IPS-11a (cell line): ENCODE measurements around the gene TTLL6.

Experiments
- H3K4me3 ChIP-seq: one replicate; pipeline ENCODE4 v1.5.1; 2013; ENCODE audit warnings: low read depth, low read length, control low read depth

TTLL6 gene

DNA sequence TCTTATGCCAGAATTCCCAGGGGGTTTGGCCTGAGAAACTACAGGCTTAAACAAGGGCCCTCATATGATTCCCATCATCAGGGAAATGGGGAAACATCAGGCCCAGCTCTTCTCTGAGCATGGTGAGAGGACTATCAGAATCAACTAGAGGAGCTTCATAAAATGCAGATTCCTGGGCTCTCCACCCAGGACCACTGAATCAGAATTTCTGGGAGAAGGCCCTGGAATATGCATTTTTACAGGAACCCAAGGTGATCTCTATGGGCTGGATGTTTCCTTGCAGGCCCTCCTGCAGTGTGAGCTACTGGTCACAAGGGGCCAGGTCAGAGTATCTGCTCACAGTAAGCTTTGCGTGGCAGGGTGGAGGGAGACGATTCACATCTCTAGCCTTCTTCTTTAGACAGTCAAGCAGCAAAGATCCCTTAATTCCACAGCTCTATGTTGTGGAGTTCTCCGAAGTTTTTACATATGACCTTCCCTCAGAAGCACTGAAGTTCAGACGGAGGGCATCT lies 49.7 kb downstream of the TTLL6 start:
- no peak overlapping the region for H3K4me3 ChIP-seq

DNA sequence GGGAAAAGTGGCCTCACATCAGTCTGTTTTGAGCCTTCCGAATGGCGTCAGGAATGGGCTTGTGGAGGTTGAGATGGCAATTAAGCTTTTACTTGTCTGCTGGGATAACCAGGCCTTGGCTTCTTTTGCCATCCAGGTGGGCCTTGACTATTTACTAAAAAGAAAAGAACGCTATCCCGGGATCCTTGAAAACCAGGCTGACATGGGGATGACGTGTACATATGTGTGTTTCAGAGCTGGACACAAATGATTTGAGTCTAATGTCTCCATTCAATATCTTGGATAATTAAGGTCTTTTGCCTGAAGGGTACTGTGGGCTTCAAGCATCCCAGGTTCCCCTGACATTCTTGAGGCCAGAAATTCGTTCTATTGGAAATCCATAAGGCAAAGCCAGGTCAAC lies 55.9 kb downstream of the TTLL6 start:
- H3K4me3 ChIP-seq, result no peak overlapping the region

DNA sequence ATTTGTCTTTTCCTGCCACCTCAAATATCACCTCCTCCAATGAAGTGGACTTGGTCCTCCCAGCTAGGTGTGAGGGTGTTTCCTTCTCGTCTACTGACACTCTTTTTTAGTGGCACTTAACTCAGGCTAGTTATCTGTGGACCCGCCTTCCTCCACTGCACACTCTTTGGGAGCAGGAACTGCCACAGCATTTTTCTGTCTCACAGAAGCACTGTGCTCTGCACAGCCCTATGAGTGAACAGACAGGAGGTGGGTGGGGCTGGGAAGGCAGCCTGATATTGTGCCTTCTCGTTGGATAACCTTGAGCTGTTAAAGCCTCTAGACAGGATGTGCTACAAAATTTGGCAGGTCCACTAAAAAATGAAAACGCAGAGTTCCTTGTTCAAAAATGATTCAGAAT lies 56.6 kb downstream of the TTLL6 start:
- H3K4me3 ChIP-seq, result no peak overlapping the region

DNA sequence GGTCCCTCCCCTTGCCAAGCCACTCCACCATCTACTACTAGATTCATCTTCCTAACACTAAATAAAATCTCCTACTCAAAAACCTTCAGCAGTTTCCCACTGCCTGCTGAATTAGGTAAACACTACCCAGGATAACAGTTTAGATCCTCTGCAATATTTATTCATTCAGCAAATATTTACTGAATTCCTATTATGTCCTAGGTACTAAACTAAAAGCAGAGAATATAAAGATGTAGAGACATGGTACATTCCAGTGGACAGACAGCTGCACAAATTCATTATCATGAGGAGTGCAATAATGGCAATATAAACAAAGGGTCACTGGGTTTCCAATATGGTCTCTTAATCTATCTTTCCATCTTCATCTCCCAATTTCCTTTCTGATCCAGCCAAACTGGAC lies 57.7 kb downstream of the TTLL6 start:
- H3K4me3 ChIP-seq, result no peak overlapping the region

DNA sequence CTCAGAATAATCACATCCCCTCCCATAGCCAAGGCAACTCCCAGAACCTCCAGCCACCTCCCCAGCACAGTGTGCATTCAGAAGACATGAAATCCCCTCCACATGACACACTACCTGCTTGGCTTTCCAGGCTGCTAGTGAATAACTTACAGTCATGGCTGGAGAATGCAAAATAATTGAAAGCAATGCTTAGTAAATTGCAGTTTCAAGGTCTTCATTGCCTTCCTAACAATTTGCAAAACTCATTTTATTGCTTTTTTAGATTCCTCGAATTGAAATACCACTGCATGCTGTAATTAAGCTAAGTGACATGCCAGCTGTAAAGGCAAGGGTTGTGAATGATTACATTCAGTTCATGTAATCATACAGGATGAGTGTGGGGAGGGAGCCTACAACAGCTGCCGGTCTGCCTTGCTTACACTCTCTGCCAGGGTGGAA lies 59.5 kb downstream of the TTLL6 start:
- no peak overlapping the region for H3K4me3 ChIP-seq

DNA sequence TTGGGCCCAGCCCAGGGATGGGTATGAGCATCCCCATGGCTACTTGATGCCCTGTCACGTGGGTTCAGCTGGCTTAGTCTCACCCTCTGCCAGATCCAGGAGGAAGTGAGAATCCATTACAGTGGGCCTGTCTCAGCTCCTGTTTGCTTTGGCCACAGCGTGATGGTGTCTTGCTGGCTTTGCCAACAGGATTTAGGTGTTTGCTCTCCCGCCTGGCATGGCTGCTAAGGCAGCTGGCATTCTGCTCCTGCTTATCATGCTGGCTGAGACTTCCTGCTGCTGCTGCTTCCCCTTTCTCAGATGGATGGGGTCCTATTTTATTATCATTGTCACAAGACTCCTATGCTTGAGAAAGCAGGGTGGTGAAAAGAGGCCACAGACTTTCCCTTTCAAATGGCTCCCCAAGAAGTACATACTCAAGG lies 60.2 kb downstream of the TTLL6 start:
- H3K4me3 ChIP-seq, result no peak overlapping the region

DNA sequence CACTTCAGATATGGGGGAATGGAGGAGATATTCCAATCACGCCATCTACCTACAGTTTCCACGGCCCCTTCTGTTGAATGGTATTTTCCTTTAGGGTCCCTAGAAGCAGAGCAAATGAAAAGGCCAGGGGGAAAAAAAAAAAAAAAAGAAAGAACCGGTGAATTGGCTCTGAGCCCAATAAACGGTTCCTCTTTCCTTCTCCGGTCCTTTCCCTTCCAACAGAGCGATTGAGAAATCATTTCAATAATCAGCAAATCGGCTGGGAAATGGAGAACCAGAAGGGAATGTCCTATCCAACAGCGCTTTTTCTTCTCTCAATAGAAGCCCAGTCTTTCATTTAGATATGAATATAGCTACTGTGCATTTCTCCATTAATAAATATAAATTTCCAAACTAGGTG lies 61.7 kb downstream of the TTLL6 start:
- no peak overlapping the region for H3K4me3 ChIP-seq

DNA sequence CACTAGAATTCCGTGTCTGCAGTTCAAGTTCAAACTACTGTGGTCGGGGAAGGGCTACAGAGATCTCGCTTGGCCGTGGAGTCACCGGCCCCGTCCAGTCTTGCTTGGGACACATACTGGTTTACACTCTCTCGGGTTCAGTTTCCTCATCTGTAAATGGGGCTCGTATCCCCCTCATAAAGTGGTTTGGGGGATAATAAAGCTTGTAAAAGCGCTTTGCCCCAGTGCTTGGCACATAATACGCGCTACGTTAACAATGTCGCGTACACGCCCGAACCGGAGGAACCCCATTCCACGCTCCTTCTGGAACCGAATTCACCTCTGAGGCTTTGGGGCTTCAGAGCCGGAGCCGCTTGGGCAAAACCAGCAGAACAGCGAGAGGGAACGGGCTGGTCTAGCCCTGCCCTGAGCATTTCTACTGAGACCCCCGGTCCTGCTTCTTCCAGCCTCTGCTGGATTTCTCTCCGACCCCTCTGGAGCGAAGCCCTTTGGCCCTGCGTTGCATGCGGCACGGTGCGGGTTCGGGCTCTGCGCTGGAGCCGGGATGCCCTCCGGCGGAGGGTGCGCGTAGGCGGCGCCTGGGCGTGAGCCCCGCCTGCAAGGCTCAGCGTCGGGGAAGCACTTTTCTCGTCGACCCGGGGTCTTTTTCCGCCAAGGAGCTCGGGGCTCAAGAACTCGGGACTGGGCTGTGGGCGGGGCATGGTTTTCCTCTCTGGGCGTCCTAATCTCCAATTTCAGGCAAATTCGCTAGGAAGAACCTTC lies 62.3 kb downstream of the TTLL6 start:
- no peak overlapping the region for H3K4me3 ChIP-seq

DNA sequence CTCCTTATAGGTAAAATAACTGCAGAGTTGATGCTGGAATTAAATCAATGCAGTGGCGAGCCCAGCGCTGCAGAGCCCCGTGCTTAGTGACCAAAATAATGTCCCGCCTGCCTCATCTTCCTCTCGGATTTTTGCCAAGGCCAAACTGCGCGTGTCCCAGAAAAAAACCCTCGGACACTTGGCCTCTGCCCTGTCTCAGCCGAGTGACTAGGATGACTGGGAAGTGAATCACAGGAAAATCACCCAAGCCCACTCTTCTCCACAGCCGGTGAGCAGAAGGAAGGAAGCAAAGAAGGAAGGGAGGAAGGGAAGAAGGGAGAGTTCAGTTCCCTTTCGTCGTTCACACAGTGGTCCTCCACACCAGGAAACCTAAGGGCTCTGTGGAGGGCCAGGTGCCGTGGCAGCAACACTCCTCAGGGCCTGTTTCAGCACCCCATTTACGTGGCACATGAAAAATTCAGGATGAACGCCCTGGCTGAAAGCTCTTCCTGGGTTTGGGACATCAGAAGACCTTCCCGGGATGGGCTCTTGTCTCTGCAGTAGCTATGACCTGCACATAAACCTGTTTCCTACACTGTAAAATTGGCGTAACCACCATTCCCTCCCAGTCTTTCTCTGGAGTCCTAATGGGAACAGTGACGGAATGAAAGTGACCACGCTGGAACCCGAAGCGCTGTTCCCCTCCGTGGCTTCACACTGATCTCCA lies 63.1 kb downstream of the TTLL6 start:
- no peak overlapping the region for H3K4me3 ChIP-seq

DNA sequence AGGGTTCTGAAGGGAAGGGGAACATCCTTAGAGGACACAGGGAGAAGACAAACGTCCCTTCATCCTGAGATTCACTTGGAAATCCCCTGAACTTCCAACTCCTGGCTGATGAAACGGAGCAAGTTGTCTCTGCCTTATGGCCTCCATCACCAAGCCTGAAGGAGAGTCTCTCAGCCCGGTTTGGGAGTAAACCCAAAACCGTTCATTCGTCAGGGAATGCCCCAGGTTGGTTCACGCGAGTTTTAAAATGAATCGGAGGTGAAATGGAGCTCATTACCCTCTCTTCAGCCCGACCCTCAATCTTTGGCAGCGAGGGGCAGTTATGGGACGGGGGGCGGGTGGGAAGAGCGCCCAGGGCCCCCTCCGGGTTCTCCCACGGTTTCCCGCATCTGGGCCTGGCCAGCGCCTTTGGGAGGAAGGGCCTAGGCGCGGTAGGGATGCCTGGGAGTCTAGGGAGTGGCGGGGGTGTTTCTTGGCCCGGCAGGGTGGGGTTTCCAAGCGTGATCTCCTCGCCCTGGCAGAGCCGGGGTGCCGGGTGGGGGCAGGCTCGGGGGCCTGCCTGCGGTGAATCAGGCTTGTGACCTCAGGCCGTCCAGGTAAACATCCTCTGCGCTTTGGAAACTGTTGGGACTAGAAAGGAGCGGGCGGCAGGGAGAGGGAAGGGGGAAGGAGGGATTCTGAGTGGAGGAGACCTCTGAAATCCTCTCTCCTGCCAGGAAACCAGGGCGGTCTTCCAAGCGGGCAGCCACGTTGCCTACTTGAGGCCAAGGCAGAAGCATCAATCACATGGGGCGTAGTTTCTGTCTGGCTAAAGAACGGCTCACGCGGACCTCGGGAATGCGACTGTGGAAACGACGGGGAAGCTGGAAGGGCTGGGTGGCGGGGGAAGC lies 64.4 kb downstream of the TTLL6 start:
- H3K4me3 ChIP-seq, result no peak overlapping the region

DNA sequence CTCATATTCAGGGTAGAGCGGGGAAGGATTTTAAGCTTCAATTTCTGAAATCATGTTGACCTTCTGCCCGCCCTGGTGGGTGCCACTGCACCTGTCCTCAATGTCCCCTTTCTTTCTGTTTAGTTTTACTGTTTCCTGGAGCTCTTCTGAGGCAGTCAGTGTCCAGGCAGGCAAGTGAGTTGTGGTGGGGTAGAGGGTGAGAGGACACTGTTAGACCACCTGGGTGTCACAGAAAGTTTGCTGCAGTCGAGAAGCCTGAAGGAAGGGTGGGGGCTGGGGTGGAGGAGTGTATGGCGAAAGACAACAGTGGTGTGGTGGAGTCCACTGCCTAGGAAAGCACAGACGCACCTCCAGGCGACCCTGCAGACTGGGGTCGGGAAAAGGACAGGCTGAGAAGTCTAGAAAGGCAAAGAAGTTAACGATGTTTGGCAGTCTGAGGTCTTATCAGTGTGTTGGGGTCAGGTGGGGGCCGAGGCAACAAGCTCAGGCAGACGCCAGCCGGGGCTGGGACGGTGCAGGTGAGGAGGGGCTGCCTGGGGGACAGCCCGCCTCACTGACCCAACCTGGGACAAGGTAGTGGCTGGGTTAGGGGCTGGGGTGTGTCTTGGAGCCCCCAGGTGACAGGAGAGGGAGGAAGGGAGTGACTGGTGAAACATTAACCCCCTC lies 65.2 kb downstream of the TTLL6 start:
- no peak overlapping the region for H3K4me3 ChIP-seq

DNA sequence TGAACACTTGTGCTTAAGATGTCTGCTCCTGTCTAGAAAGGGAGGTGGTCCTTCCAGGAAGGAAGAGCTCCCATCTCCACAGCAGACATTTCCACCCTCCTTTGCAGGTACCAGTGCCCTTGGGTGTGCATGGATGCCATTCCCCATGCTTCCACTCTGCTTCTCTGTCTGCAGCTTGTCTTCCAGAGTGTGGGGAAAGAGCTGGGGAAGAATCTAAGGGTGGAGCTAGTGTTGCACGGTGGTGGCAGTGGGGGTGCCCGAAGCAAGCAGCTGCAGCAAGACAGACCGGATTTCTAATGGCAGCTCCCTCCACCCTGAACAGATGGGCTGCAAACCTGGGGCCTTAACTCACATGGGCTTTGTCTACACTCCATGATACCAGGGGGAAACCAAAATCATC lies 65.9 kb downstream of the TTLL6 start:
- H3K4me3 ChIP-seq, result no peak overlapping the region

DNA sequence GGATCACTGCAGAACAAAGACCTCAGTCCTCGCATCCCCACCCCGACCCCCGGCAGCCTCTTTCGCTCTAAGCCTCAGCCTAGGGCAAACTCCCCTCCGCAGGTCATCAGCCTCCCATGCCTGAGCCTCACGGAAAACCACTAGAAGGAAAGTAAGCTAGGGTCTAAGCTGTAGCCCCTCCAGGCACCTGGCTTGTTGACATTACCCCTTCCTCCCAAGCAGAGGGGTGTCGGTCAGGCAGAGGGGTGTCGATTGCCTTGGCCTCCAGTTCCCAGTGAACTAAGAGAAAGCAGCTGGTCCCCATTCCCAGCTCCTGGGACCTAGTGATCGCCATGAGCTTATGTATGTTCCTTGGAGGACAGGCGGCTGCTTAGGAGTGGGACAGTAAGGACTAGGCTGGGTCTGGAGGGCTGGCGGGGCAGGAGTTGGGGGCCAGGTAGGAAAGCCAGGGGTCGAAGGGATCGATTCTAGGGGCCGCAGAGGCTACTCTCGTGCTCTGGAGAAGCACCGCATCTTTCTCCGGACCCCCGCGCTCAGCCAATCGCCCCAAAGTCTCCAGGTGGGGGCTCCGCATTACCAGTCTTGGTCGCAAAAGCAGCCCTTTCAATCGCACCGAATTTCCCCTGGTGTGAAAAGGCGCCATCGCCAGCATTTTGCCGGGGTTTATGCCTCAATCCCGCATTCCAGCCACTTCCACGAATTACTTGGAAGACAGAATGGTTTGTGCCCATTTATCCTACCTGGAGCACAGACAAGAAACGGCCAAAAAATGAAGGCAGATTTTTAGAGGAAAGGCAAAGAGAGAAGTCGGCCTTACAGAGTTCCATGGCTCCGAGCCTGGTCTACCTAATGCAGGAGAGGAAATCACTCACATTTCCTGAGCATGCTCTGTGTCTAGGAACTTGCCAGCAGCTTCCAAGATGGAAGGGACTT lies 67.1 kb downstream of the TTLL6 start:
- no peak overlapping the region for H3K4me3 ChIP-seq

DNA sequence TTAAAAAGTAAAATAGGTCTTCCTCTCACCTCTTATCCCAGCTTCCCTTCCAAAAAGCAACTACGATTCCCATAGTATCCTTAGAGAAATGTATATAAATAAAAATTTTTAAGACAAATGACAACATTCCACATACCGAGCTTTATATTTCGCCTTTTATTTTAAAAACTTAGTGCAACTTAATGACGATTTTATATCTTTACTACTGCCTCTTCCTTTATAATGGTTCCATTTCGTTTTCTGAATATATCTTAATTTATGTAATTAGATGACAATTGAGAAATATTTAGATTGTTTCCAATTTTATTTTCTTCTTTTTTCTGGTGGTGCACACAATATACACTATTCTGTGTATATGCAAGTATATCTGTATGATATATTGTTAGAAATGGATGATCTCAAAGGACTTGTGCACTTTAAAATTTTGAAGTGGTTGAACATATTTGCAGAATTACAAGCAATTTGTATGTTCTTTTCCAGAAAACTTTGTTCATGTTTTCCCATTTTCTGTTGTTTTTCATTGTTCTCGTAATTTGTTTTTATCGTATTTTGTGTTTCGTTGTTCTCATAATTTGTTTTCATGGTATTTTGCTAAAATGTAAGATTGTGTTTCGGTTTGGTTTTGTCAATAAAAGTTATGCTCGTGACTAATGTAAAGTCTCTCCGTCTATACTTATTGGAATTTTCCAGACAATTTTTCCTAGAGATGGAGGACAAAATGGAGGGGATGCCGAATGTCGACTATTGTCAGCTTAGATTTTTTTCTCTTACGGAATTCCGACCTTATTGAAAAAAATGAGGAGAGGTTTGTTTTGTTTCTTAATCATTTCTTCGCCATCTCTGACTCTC lies 68.1 kb downstream of the TTLL6 start:
- H3K4me3 ChIP-seq, result no peak overlapping the region

DNA sequence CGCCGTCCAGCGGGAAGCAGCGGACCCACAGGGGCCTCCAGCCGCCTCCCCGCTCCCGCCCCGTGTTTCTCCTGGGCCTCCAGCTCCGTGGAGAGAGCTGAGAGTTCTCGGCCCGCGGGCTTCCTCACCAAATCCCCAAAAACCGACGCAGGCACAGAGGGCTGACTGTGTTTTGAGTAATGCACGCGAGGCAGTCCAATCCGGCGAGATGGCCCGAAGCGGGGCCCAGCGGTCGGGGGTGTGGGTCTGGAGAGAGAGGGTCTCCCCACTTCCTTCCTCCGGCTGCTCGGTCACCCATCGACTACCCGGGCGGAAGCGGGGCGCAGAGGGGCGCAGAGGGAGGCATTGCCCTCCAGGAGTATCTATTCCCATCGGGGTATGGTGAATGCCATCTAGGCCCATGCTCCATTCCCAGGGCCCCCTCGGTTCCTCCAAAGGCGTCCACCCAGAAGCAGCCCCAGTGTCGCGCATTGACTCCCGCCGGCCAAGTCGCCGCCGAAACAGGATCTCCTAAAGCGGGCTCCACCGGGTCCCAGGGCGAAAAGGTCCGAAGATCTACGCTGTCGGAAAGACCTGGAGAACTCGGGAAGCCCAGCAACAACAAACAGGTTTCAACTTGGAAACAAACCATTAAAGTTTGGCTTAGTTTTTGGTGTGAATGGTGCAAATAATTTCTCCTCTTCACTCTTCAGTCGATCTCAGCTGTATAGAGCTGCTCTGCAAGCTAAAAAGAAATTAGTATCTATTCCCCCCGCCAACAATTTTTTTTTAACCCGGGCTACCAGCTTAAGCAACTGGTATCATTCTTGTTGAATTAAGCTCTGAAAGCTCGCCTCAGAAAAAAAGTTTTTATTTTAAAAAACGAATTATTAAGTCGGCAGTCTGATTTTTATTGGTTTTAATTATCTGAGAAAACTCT lies 69.3 kb downstream of the TTLL6 start:
- no peak overlapping the region for H3K4me3 ChIP-seq

DNA sequence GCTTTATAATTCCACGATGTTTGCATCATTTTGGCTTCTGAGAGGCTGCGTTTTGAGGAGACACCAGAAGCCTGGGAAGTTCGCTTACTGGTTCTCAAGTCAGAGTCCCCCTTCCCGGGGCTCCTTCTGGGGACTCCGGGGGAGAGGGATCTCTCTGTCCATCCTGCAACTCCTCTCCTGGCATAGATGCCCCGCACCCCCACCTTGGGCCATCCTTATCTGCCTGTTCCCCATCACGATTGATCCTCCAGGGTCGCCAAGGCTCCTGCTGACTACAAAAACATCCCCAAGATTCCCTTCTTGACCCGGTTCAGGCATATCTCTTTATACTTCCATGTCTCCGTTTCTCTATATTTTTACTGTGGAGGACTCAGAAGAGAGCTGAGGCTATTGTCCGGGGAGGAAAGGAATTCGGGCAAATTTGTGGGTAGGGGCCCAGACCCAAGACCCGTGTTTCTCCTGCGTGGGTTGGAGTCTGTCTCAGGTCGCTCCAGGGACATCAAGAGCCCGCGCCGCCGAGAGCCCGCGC lies 70.0 kb downstream of the TTLL6 start:
- no peak overlapping the region for H3K4me3 ChIP-seq
